T-cell (primary cell): ENCODE data around the gene EHD4. TPM values are rescaled to one million over a fixed set of nuclear protein-coding genes. Genes with fewer than 3 reads are reported as not detected.

Experiments
- ATAC-seq, 4 experiments: fragments of 200-7000 bp in 3 of 4; fragments of 150-1000 bp in 1 of 4; cut with Tn5 transposase; replicated peaks in 1 of 4; 1 replicate in 3 of 4; 2 replicates in 1 of 4; pipeline ENCODE4 v1.10.0; 2021; ENCODE audit warnings: moderate library complexity in 3 of 4, mild to moderate bottlenecking in 2 of 4, moderate number of reproducible peaks in 1 of 4
- CTCF ChIA-PET, 2 donors: fragments of 300-600 bp; sonication (Branson Sonifier 250); formaldehyde crosslinking; loops; one replicate each; lab custom pipeline; 2022; ENCODE audit warnings: antibody characterized with exemption in 2 of 2; lab: Charles Lee
- POLR2A ChIA-PET, 2 donors: fragments of 300-600 bp; sonication (Branson Sonifier 250); formaldehyde crosslinking; loops; one replicate each; lab custom pipeline; 2022; ENCODE audit warnings: antibody characterized with exemption in 2 of 2; lab: Charles Lee
- DNase-seq, 35 experiments: peaks; one replicate each; pipeline versions ENCODE4 v3.0.0 to v3.0.0-alpha.2; 2013 to 2023
- H3K27ac ChIP-seq: one replicate; pipeline ENCODE4 v1.5.1; 2013; ENCODE audit warnings: low read length
- H3K27me3 ChIP-seq, 2 experiments: replicated peaks in 1 of 2; 1 replicate in 1 of 2; 2 replicates in 1 of 2; pipeline versions ENCODE4 v1.6.1 to v1.7.0; 2013; ENCODE audit warnings: low read length in 1 of 2, mixed read lengths in 1 of 2; ENCODE audit not compliant: control insufficient read depth in 2 of 2, insufficient read depth in 2 of 2; ENCODE audit errors: extremely low read depth in 1 of 2
- H3K36me3 ChIP-seq, 2 donors: 1 replicate in 1 of 2; 2 replicates in 1 of 2; pipeline versions ENCODE4 v1.6.1 to v1.7.0; 2013; ENCODE audit warnings: low read length in 1 of 2; ENCODE audit not compliant: control insufficient read depth in 2 of 2, insufficient read depth in 1 of 2; ENCODE audit errors: extremely low read depth in 1 of 2
- H3K4me1 ChIP-seq, 2 experiments: 1 replicate in 1 of 2; 2 replicates in 1 of 2; pipeline versions ENCODE4 v1.6.1 to v1.7.0; 2013; ENCODE audit warnings: low read length in 2 of 2, mixed read lengths in 1 of 2; ENCODE audit not compliant: insufficient read depth in 2 of 2, control insufficient read depth in 1 of 2; ENCODE audit errors: extremely low read depth in 1 of 2
- H3K4me3 ChIP-seq, 2 donors: 1 replicate in 1 of 2; 2 replicates in 1 of 2; pipeline versions ENCODE4 v1.5.1 to v1.7.0; 2013; ENCODE audit warnings: mild to moderate bottlenecking in 2 of 2, low read length in 1 of 2, moderate library complexity in 1 of 2; ENCODE audit not compliant: control insufficient read depth in 1 of 2; ENCODE audit errors: extremely low read depth in 1 of 2
- H3K9me3 ChIP-seq: 2 replicates; pipeline ENCODE4 v1.7.0; 2013
- H3K27ac Mint-ChIP-seq, 2 donors: one replicate each; pipeline ENCODE4 v1.8.0; 2020 to 2021; ENCODE audit warnings: mild to moderate bottlenecking in 2 of 2, mixed read lengths in 2 of 2
- H3K27me3 Mint-ChIP-seq, 2 donors: one replicate each; pipeline ENCODE4 v1.8.0; 2021 to 2022; ENCODE audit warnings: mixed read lengths in 2 of 2
- H3K36me3 Mint-ChIP-seq: one replicate; pipeline ENCODE4 v1.8.0; 2021; ENCODE audit warnings: mixed read lengths
- H3K4me1 Mint-ChIP-seq, 3 donors: one replicate each; pipeline ENCODE4 v1.8.0; 2020 to 2022; ENCODE audit warnings: mixed read lengths in 3 of 3, mild to moderate bottlenecking in 1 of 3
- H3K4me3 Mint-ChIP-seq, 3 donors: one replicate each; pipeline ENCODE4 v1.8.0; 2020 to 2022; ENCODE audit warnings: mild to moderate bottlenecking in 3 of 3, mixed read lengths in 3 of 3, moderate library complexity in 3 of 3
- H3K9me3 Mint-ChIP-seq, 3 donors: one replicate each; pipeline ENCODE4 v1.8.0; 2020 to 2022; ENCODE audit warnings: mixed read lengths in 3 of 3
- WGBS: methylation state at CpG from one replicate; pipeline ENCODE4 v1.1.5; 2013; ENCODE audit warnings: missing lambda C conversion rate; ENCODE audit not compliant: insufficient coverage; 5-methylcytosine and 5-hydroxymethylcytosine counted together
- total RNA-seq, 35 experiments: library from RNA in 6 of 35; stranded (reverse) in 6 of 35; fragments of 120-200 nt in 1 of 35; gene quantifications; one replicate each; pipeline versions ENCODE4 v1.2.1 to v1.2.4 and lab custom pipeline; 2013 to 2026

The EHD4 gene
- total RNA-seq, 5 donors from 2014 or later (not counting 1 experiment from before 2014, with no cell fraction given): 11.7 to 46.8 (median 16.8) TPM

GRCh38 chr15:41856262-41856661, 116.1 kb downstream of the EHD4 start:
- Histone ChIP-seq H3K27ac (no peak overlapping the region), H3K4me1 (peaks cover 2 to 7% of the 10 kb centered on the region in 2 experiments), H3K36me3 (no peaks in the 10 kb centered on the region), H3K4me3 (no peak overlapping the region), H3K27me3 (peaks cover 0 to 45% of the 10 kb centered on the region in 2 experiments), H3K9me3 (no peaks in the 10 kb centered on the region)
- ChIA-PET POLR2A (no interaction called here), CTCF (no interaction called here)
- Mint-ChIP-seq H3K27me3 (peaks cover 0 to 3% of the 10 kb centered on the region in 2 donors), H3K4me1 (peaks cover 6 to 9% (median 7%) of the 10 kb centered on the region in 3 donors), H3K27ac (no peak overlapping the region), H3K9me3 (no peaks in the 10 kb centered on the region), H3K36me3 (no peaks in the 10 kb centered on the region), H3K4me3 (no peak overlapping the region)
- ATAC-seq: no peak
- WGBS: 85% methylated on average over 11 of the region's 17 CpGs
- DNase-seq: no peak

- H3K9me3 ChIP-seq: no peaks in the 10 kb centered on the region
- H3K4me1 ChIP-seq: peaks cover 2 to 6% of the 10 kb centered on the region in 2 experiments
- ATAC-seq (no peak), DNase-seq (no peak)
- no peak overlapping the region for H3K27ac ChIP-seq
- Mint-ChIP-seq H3K27ac (no peak overlapping the region), H3K9me3 (no peaks in the 10 kb centered on the region), H3K27me3 (peaks cover 0 to 3% of the 10 kb centered on the region in 2 donors), H3K4me1 (peaks cover under 1 to 6% (median 5%) of the 10 kb centered on the region in 3 donors), H3K4me3 (no peak overlapping the region), H3K36me3 (no peaks in the 10 kb centered on the region)
- ChIA-PET POLR2A (no interaction called here), CTCF (no interaction called here)
- H3K36me3 ChIP-seq: no peaks in the 10 kb centered on the region
- H3K4me3 ChIP-seq: no peak overlapping the region
- 83% methylated on average over 24 of the region's 30 CpGs for WGBS
- peaks cover 0 to 39% of the 10 kb centered on the region in 2 experiments for H3K27me3 ChIP-seq
Measured at GRCh38 chr15:41855261-41855961, 116.9 kb downstream of the EHD4 start.

GRCh38 chr15:41854443-41854842, 117.9 kb downstream of the EHD4 start:
- H3K4me1 ChIP-seq: no peaks in the 10 kb centered on the region
- Mint-ChIP-seq H3K27ac (no peak overlapping the region), H3K36me3 (no peaks in the 10 kb centered on the region), H3K4me1 (no peaks in the 10 kb centered on the region), H3K4me3 (no peak overlapping the region), H3K9me3 (no peaks in the 10 kb centered on the region), H3K27me3 (peaks cover 0 to 3% of the 10 kb centered on the region in 2 donors)
- no peaks in the 10 kb centered on the region for H3K9me3 ChIP-seq
- ChIA-PET POLR2A (no interaction called here), CTCF (no interaction called here)
- peaks cover 0 to 31% of the 10 kb centered on the region in 2 experiments for H3K27me3 ChIP-seq
- no peaks in the 10 kb centered on the region for H3K36me3 ChIP-seq
- H3K27ac ChIP-seq: no peak overlapping the region
- H3K4me3 ChIP-seq: no peak overlapping the region
- ATAC-seq (no peak), DNase-seq (no peak)
- WGBS: 91% methylated on average over 8 of the region's 9 CpGs

- H3K27me3 Mint-ChIP-seq: peaks cover 0 to 3% of the 10 kb centered on the region in 2 donors
- no peak overlapping the region for H3K4me3 Mint-ChIP-seq
- H3K4me1 ChIP-seq: no peaks in the 10 kb centered on the region
- ChIA-PET CTCF (no interaction called here), POLR2A (no interaction called here)
- H3K36me3 Mint-ChIP-seq: no peaks in the 10 kb centered on the region
- H3K36me3 ChIP-seq: peaks cover 0 to under 1% of the 10 kb centered on the region in 2 donors
- 89% methylated on average over 9 of the region's 10 CpGs for WGBS
- H3K4me3 ChIP-seq: no peak overlapping the region
- H3K27ac ChIP-seq: no peak overlapping the region
- H3K27ac Mint-ChIP-seq: no peak overlapping the region
- peaks cover 0 to 31% of the 10 kb centered on the region in 2 experiments for H3K27me3 ChIP-seq
- H3K9me3 Mint-ChIP-seq: no peaks in the 10 kb centered on the region
- no peak for DNase-seq
- H3K4me1 Mint-ChIP-seq: no peaks in the 10 kb centered on the region
- ATAC-seq: no peak
- H3K9me3 ChIP-seq: no peaks in the 10 kb centered on the region
Measured at GRCh38 chr15:41853831-41854230, 118.5 kb downstream of the EHD4 start.

GRCh38 chr15:41852736-41853590, 119.4 kb downstream of the EHD4 start:
- Histone ChIP-seq H3K27ac (no peak overlapping the region), H3K4me3 (no peak overlapping the region), H3K9me3 (no peaks in the 10 kb centered on the region), H3K4me1 (no peaks in the 10 kb centered on the region), H3K36me3 (peaks cover 6 to 9% of the 10 kb centered on the region in 2 donors), H3K27me3 (peaks cover 0 to 25% of the 10 kb centered on the region in 2 experiments)
- ChIA-PET POLR2A (no interaction called here), CTCF (interaction anchor here (0.7 to 1.1 kb wide), 2 partner anchors 132 to 198 kb away, joined by 3 to 6 read pairs; no protein-coding TSS in a partner anchor)
- Mint-ChIP-seq H3K4me1 (no peaks in the 10 kb centered on the region), H3K36me3 (peaks cover 4% of the 10 kb centered on the region), H3K4me3 (no peak overlapping the region), H3K27ac (no peak overlapping the region), H3K27me3 (no peaks in the 10 kb centered on the region), H3K9me3 (no peaks in the 10 kb centered on the region)
- ATAC-seq (no peak), DNase-seq (no peak)
- WGBS: 88% methylated on average over 15 of the region's 17 CpGs

GRCh38 chr15:41851755-41852370, 120.5 kb downstream of the EHD4 start:
- H3K36me3 Mint-ChIP-seq: peaks cover 8% of the 10 kb centered on the region
- Histone ChIP-seq H3K4me1 (no peaks in the 10 kb centered on the region), H3K27me3 (peaks cover 0 to 19% of the 10 kb centered on the region in 2 experiments), H3K36me3 (peaks cover 9 to 17% of the 10 kb centered on the region in 2 donors), H3K4me3 (no peak overlapping the region), H3K9me3 (no peaks in the 10 kb centered on the region), H3K27ac (no peak overlapping the region)
- H3K9me3 Mint-ChIP-seq: no peaks in the 10 kb centered on the region
- H3K4me1 Mint-ChIP-seq: no peaks in the 10 kb centered on the region
- CTCF ChIA-PET: no interaction called here
- POLR2A ChIA-PET: interaction anchor here in 1 of 2 donors (0.6 kb wide), 1 partner anchor 473 kb away, joined by 3 read pairs; no protein-coding TSS in a partner anchor
- no peak overlapping the region for H3K27ac Mint-ChIP-seq
- no peak overlapping the region for H3K4me3 Mint-ChIP-seq
- H3K27me3 Mint-ChIP-seq: no peaks in the 10 kb centered on the region
- DNase-seq (no peak), ATAC-seq (no peak)
- 93% methylated on average over 2 of the region's 8 CpGs for WGBS
